GM12874 (cell line): ENCODE results near the gene SECISBP2.

Experiments used
- TF ChIP-seq, protein P1 (sequence below): IDR thresholded peaks from 2 replicates; pipeline ENCODE4 v1.5.1; 2011; ENCODE audit warnings: low read depth, mild to moderate bottlenecking, control low read depth, low read length, moderate library complexity; ENCODE audit not compliant: insufficient read depth

The SECISBP2 gene

GRCh38 chr9:89347651-89348050 is 29.4 kb downstream of the SECISBP2 start:
- TF ChIP-seq, protein P1, sequence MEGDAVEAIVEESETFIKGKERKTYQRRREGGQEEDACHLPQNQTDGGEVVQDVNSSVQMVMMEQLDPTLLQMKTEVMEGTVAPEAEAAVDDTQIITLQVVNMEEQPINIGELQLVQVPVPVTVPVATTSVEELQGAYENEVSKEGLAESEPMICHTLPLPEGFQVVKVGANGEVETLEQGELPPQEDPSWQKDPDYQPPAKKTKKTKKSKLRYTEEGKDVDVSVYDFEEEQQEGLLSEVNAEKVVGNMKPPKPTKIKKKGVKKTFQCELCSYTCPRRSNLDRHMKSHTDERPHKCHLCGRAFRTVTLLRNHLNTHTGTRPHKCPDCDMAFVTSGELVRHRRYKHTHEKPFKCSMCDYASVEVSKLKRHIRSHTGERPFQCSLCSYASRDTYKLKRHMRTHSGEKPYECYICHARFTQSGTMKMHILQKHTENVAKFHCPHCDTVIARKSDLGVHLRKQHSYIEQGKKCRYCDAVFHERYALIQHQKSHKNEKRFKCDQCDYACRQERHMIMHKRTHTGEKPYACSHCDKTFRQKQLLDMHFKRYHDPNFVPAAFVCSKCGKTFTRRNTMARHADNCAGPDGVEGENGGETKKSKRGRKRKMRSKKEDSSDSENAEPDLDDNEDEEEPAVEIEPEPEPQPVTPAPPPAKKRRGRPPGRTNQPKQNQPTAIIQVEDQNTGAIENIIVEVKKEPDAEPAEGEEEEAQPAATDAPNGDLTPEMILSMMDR: no peak

DNA sequence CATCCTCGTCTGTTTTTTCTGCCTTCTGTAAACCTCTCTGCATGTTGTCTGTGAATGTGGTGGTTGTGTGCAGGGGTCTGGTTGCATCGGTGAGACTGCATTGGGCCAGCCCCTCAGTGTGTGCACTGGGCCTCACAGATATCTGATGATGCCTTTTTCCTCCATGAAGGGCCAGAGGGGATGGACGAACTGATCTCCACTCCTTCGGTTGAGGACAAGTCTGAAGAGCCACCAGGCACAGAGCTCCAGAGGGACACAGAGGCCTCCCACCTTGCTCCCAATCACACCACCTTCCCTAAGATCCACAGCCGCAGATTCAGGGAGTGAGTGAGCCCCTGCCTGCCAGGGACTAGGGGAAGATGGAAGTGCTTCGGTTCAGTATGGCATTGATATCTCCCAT is 31.3 kb downstream of the SECISBP2 start:
- TF ChIP-seq, protein P1: no peak

DNA sequence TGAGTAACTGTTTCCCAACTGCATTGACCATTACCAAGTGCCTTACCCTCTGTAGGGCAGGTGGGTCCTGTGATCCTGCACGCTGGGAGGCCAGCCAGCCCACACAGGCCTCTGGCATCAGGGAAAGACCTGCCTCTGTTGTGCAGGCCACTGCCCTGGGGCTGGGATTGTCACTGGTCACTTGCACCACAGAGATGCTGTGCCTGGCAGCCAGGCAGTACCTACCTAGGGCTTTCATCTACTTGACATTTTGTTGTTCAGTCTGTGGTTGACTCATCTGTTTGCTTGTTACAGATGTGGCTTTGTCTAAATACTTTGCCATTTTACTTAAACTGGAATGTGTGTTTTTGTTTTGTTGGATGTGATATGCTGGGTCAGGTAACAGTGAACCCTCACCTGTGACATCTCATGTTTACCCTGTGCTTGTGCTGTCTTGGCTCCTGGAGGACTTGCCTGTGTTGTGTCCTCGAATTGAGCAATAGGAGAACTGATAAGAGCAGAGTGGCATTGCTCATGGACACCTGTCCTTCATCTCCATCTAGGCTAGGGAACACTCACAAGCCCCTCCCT is 32.8 kb downstream of the SECISBP2 start:
- TF ChIP-seq, protein P1: no peak

DNA sequence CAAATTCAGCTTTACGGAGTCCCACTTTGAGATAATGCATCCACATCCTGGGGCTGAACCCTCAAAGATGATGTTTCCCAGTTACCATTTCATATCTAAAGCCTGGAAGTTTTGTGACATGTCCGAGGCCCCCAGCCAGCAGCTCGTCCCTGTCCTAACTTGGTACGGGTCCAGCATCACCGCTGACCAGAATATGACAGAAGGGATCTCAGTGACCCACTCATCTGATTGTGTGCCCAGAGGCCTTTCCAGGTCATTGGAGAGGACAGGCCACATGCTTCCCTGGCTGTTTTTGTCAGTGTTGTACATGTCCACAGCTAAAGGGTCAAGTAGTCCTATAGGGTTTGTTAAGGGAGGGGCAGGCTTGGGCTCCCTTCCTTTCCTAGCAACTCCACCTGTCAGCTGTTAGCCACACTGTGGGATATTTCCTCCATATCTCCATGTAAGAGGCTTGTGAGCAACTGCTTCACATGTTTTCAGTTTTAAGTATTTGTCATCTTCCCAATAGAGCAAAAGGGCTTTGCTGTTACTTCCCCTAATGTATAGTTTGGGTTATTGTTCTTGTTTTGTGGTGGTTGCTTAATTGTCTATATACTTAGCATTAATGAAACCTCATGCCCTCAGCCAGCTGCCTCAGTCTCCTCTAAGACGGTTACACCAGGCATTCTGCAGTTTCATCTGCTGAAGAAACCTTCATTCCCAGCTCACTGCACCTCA is 33.4 kb downstream of the SECISBP2 start:
- TF ChIP-seq, protein P1: no peak

- TF ChIP-seq, protein P1: no peak
Measured at GRCh38 chr9:89352451-89352850, 34.2 kb downstream of the SECISBP2 start.

DNA sequence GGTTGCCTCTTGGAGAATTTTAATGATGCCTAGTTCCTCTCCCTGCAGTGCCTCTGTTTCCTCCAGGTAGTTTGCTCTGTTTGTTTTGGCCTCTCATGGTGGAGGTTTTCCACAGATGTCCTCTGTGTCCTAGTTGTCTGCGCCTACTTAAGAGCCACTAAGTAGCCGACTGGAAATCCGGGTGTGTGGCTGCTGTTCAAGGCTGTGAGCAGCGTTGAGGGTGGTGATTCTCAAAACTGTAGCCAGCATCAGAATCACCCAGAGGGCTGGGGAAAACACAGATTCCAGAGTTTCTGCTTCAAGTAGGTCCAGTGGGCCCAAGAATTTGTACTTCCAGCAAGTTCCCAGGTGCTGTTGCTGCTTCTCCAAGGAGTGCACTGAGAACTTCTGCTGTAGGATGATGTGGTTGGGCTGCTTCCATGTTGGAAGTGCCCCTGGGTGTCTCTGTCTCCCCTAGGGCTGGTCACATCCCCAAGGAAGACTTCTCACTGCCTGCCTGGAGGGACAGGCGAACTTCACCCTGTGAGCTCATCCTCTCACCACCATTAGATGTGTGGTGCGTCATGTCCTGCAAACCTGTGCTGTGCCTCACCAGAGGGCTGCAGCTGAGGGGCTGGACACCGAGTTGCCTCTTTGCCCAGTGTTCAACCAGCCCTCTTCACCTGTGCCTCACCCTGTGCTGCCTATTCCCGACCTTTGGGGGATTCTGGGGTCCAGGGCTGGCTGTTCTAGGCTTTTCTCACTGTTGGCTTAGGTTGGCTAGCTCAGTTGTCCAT is 34.8 kb downstream of the SECISBP2 start:
- TF ChIP-seq, protein P1: no peak

DNA sequence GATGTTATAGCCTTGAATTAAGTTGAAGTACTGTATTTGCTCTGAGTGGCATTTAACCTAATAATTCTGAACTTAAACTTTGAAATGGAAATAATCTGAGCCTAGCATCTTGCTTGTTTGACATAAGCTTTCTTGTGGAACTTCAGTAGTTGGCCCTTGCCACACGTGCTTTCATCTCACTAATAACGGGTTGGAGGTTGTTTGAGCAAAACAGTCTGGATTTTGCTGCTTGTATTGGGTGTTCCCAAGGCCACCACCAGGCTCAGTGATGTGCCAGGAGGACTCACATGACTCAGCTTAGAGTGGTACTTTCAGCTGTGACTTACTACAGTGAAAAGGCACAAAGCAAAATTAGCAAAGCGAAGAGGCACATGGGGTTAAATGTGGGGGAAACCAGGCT is 35.7 kb downstream of the SECISBP2 start:
- TF ChIP-seq, protein P1: no peak
